H1 (cell line): ENCODE results near the gene REL. TPM values are rescaled to one million over a fixed set of nuclear protein-coding genes. Genes with fewer than 3 reads are reported as not detected.

Experiments used
- CTCF ChIA-PET: fragments of 300-600 bp; sonication (Branson Sonifier 250); formaldehyde crosslinking; loops from one replicate; lab custom pipeline; 2021; ENCODE audit not compliant: partially characterized antibody; lab: Charles Lee
- POLR2A ChIA-PET: fragments of 300-600 bp; sonication (Branson Sonifier 250); formaldehyde crosslinking; loops from one replicate; lab custom pipeline; 2021; ENCODE audit warnings: inconsistent platforms; ENCODE audit not compliant: partially characterized antibody; lab: Charles Lee
- DNase-seq, 2 experiments: peaks; one replicate each; pipeline versions ENCODE4 v3.0.0 to v3.0.0-alpha.2; 2010 to 2022; ENCODE audit warnings: low spot score in 2 of 2, low read depth in 1 of 2, mixed read lengths in 1 of 2
- FAIRE-seq: peaks from 2 replicates; lab custom pipeline; 2011; peaks lifted over from hg19 to GRCh38; lab: Jason Lieb, UNC
- H2AFZ ChIP-seq: 2 replicates; pipeline ENCODE4 v1.8.1; 2012; ENCODE audit warnings: low read length, inconsistent platforms
- H2AK5ac ChIP-seq: 2 replicates; pipeline ENCODE4 v1.6.1; 2013; ENCODE audit warnings: low read depth, low read length
- H2BK120ac ChIP-seq: replicated peaks from 2 replicates; pipeline ENCODE3; 2013; ENCODE audit warnings: low read depth, low read length, inconsistent platforms
- H2BK12ac ChIP-seq: 2 replicates; pipeline ENCODE4 v1.6.1; 2013; ENCODE audit warnings: low read depth, low read length
- H2BK15ac ChIP-seq: 2 replicates; pipeline ENCODE4 v1.6.1; 2013; ENCODE audit warnings: low read length
- H2BK20ac ChIP-seq: 2 replicates; pipeline ENCODE4 v1.6.1; 2013; ENCODE audit warnings: low read length
- H2BK5ac ChIP-seq: 2 replicates; pipeline ENCODE4 v1.6.1; 2013; ENCODE audit warnings: low read depth, low read length
- H3K14ac ChIP-seq: 2 replicates; pipeline ENCODE4 v1.6.1; 2013; ENCODE audit warnings: inconsistent platforms; ENCODE audit not compliant: insufficient read length
- H3K18ac ChIP-seq: 2 replicates; pipeline ENCODE4 v1.6.1; 2013; ENCODE audit warnings: low read length; ENCODE audit errors: extremely low read depth
- H3K23ac ChIP-seq: 2 replicates; pipeline ENCODE4 v1.6.1; 2013; ENCODE audit warnings: inconsistent platforms; ENCODE audit not compliant: insufficient read length
- H3K23me2 ChIP-seq: 2 replicates; pipeline ENCODE4 v1.6.1; 2013; ENCODE audit warnings: low read depth, low read length
- H3K27ac ChIP-seq: 2 replicates; pipeline ENCODE4 v1.6.1; 2011; ENCODE audit warnings: low read depth, low read length, inconsistent platforms
- H3K27me3 ChIP-seq, 4 experiments: replicated peaks in 1 of 4; 1 replicate in 1 of 4; 2 replicates in 3 of 4; pipeline versions ENCODE4 v1.6.1 to v1.8.1; 2011 to 2013; ENCODE audit warnings: low read length in 3 of 4, mild to moderate bottlenecking in 3 of 4, inconsistent platforms in 2 of 4, mixed read lengths in 2 of 4, moderate library complexity in 1 of 4; ENCODE audit not compliant: control insufficient read depth in 3 of 4, insufficient read depth in 3 of 4; ENCODE audit errors: extremely low read depth in 1 of 4
- H3K36me3 ChIP-seq, 4 experiments: 2 replicates each; pipeline versions ENCODE4 v1.6.1 to v1.8.1; 2011 to 2013; ENCODE audit warnings: mild to moderate bottlenecking in 4 of 4, low read length in 3 of 4, moderate library complexity in 2 of 4, control low read depth in 1 of 4, inconsistent platforms in 1 of 4; ENCODE audit not compliant: insufficient read depth in 4 of 4, control insufficient read depth in 2 of 4
- H3K4ac ChIP-seq: replicated peaks from 2 replicates; pipeline ENCODE3; 2013; ENCODE audit warnings: low read length, low read depth, mixed read lengths, inconsistent platforms; ENCODE audit not compliant: insufficient read length
- H3K4me1 ChIP-seq, 4 experiments: replicated peaks in 1 of 4; 1 replicate in 1 of 4; 2 replicates in 3 of 4; pipeline versions ENCODE4 v1.6.1 to v1.8.1; 2011 to 2013; ENCODE audit warnings: low read length in 3 of 4, inconsistent platforms in 2 of 4, mixed read lengths in 1 of 4; ENCODE audit not compliant: insufficient read depth in 4 of 4, control insufficient read depth in 3 of 4
- H3K4me2 ChIP-seq, 2 experiments: 2 replicates each; pipeline versions ENCODE4 v1.6.1 to v1.8.1; 2011 to 2013; ENCODE audit warnings: low read depth in 2 of 2, low read length in 2 of 2, control low read depth in 1 of 2, inconsistent platforms in 1 of 2, mild to moderate bottlenecking in 1 of 2; ENCODE audit not compliant: insufficient read depth in 1 of 2
- H3K4me3 ChIP-seq, 4 experiments: fragments of 200-600, 300-600 bp in 1 of 4; sonication (generic), shearing (Covaris generic), sonication (Bioruptor Twin) in 1 of 4; 2 replicates each; pipeline versions ENCODE4 v1.5.1 to v1.8.1; 2011 to 2016; ENCODE audit warnings: low read length in 4 of 4, low read depth in 3 of 4, control low read depth in 2 of 4, inconsistent platforms in 2 of 4, mild to moderate bottlenecking in 2 of 4, mixed read lengths in 1 of 4, moderate library complexity in 1 of 4; ENCODE audit not compliant: insufficient read depth in 2 of 4; ENCODE audit errors: extremely low read depth in 1 of 4
- H3K56ac ChIP-seq: replicated peaks from 2 replicates; pipeline ENCODE3; 2013; ENCODE audit warnings: low read depth, mild to moderate bottlenecking, mixed read lengths, low read length, inconsistent platforms; ENCODE audit not compliant: insufficient read length
- H3K79me1 ChIP-seq: 2 replicates; pipeline ENCODE4 v1.6.1; 2013; ENCODE audit warnings: low read depth, low read length, control low read depth
- H3K79me2 ChIP-seq, 2 experiments: 2 replicates each; pipeline versions ENCODE4 v1.6.1 to v1.8.1; 2012 to 2013; ENCODE audit warnings: low read length in 2 of 2, mild to moderate bottlenecking in 2 of 2, inconsistent platforms in 1 of 2; ENCODE audit not compliant: insufficient read depth in 2 of 2, control insufficient read depth in 1 of 2
- H3K9ac ChIP-seq, 4 experiments: replicated peaks in 1 of 4; 1 replicate in 1 of 4; 2 replicates in 3 of 4; pipeline versions ENCODE4 v1.6.1 to v1.8.1; 2011 to 2013; ENCODE audit warnings: low read depth in 3 of 4, low read length in 3 of 4, control low read depth in 2 of 4, mild to moderate bottlenecking in 2 of 4, moderate library complexity in 2 of 4, inconsistent platforms in 1 of 4; ENCODE audit errors: extremely low read depth in 1 of 4
- H3K9me3 ChIP-seq, 2 experiments: 2 replicates each; pipeline versions ENCODE4 v1.6.1 to v1.8.1; 2012 to 2013; ENCODE audit warnings: mild to moderate bottlenecking in 2 of 2, moderate library complexity in 2 of 2, control low read depth in 1 of 2, inconsistent platforms in 1 of 2, low read depth in 1 of 2, low read length in 1 of 2, mixed read lengths in 1 of 2; ENCODE audit not compliant: insufficient read depth in 2 of 2
- H4K20me1 ChIP-seq, 2 experiments: replicated peaks in 1 of 2; 2 replicates each; pipeline versions ENCODE3 to v1.8.1; 2011 to 2013; ENCODE audit warnings: inconsistent platforms in 2 of 2, low read length in 2 of 2, mild to moderate bottlenecking in 1 of 2; ENCODE audit not compliant: insufficient read depth in 2 of 2, control insufficient read depth in 1 of 2
- H4K5ac ChIP-seq: 2 replicates; pipeline ENCODE4 v1.6.1; 2013; ENCODE audit warnings: low read length, low read depth, mixed read lengths, inconsistent platforms; ENCODE audit not compliant: insufficient read length
- H4K8ac ChIP-seq: 2 replicates; pipeline ENCODE4 v1.8.0; 2013; ENCODE audit warnings: mild to moderate bottlenecking, moderate library complexity, low read length, inconsistent platforms; ENCODE audit not compliant: insufficient read depth; ENCODE audit errors: extremely low read depth
- H4K91ac ChIP-seq: replicated peaks from 2 replicates; pipeline ENCODE3; 2013; ENCODE audit warnings: low read length, mixed read lengths, inconsistent platforms; ENCODE audit not compliant: insufficient read length
- BCL11A ChIP-seq, 2 experiments: IDR thresholded peaks; one replicate each; pipeline ENCODE4 v1.6.1; 2011; ENCODE audit warnings: low read depth in 2 of 2, low read length in 2 of 2, mild to moderate bottlenecking in 2 of 2
- CTBP2 ChIP-seq: IDR thresholded peaks from 2 replicates; pipeline ENCODE4 v1.7.0; 2011; ENCODE audit warnings: borderline replicate concordance, mild to moderate bottlenecking, moderate library complexity, mixed read lengths, low read length; ENCODE audit not compliant: insufficient read depth, insufficient read length
- FOSL1 ChIP-seq: IDR thresholded peaks from 2 replicates; pipeline ENCODE4 v1.6.1; 2011; ENCODE audit warnings: mild to moderate bottlenecking, low read depth, low read length, moderate library complexity; ENCODE audit not compliant: insufficient read depth
- GABPA ChIP-seq: IDR thresholded peaks from 2 replicates; pipeline ENCODE4 v1.6.1; 2011; ENCODE audit warnings: mild to moderate bottlenecking, low read length, moderate library complexity, borderline replicate concordance; ENCODE audit not compliant: insufficient read depth
- JUN ChIP-seq: IDR thresholded peaks from 2 replicates; pipeline ENCODE4 v1.6.1; 2011; ENCODE audit warnings: low read depth, mild to moderate bottlenecking, improper control_type of control experiment, low read length
- KDM4A ChIP-seq: IDR thresholded peaks from one replicate; pipeline ENCODE4 v1.7.1; 2012; ENCODE audit warnings: low read depth, mild to moderate bottlenecking, moderate library complexity, low read length, inconsistent platforms; ENCODE audit not compliant: severe bottlenecking
- NANOG ChIP-seq: IDR thresholded peaks from 2 replicates; pipeline ENCODE4 v1.6.1; 2011; ENCODE audit warnings: low read length, low read depth, mild to moderate bottlenecking, inconsistent platforms; ENCODE audit not compliant: insufficient read depth, poor library complexity, severe bottlenecking
- PHF8 ChIP-seq: fragments of 200-600 bp; sonication (generic); conservative IDR thresholded peaks from 2 replicates; pipeline ENCODE4 v1.7.1; 2012; ENCODE audit warnings: low read depth, mild to moderate bottlenecking, inconsistent platforms, low read length, moderate library complexity
- RBBP5 ChIP-seq: IDR thresholded peaks from 2 replicates; pipeline ENCODE4 v1.7.1; 2012; ENCODE audit warnings: low read depth, mild to moderate bottlenecking, inconsistent platforms, low read length, moderate library complexity, borderline replicate concordance
- SIRT6 ChIP-seq: IDR thresholded peaks from one replicate; pipeline ENCODE4 v1.7.1; 2012; ENCODE audit warnings: low read length, inconsistent platforms
- SP1 ChIP-seq: IDR thresholded peaks from 2 replicates; pipeline ENCODE4 v1.6.1; 2011; ENCODE audit warnings: low read depth, low read length
- SP4 ChIP-seq: IDR thresholded peaks from 2 replicates; pipeline ENCODE4 v1.6.1; 2012; ENCODE audit warnings: low read length, inconsistent platforms
- USF2 ChIP-seq: IDR thresholded peaks from 2 replicates; pipeline ENCODE4 v1.6.1; 2011; ENCODE audit warnings: low read length, improper control_type of control experiment
- YY1 ChIP-seq: IDR thresholded peaks from 2 replicates; pipeline ENCODE4 v1.6.1; 2011; ENCODE audit warnings: low read depth, mild to moderate bottlenecking, low read length
- WGBS, 2 experiments: shearing (Covaris generic) in 1 of 2; methylation state at CpG; one replicate each; pipeline versions ENCODE4 v1.1.6 to v1.1.7; 2013 to 2015; ENCODE audit warnings: low lambda C conversion rate in 2 of 2, mixed read lengths in 2 of 2, inconsistent platforms in 1 of 2, low coverage in 1 of 2, missing lambda C conversion rate in 1 of 2; ENCODE audit not compliant: insufficient replicate concordance in 2 of 2, insufficient coverage in 1 of 2, insufficient read length in 1 of 2; ENCODE audit errors: extremely low coverage in 1 of 2, missing lambda C conversion rate in 1 of 2; 5-methylcytosine and 5-hydroxymethylcytosine counted together
- polyA plus RNA-seq, 7 experiments: library from polyadenylated mRNA; depleted of rRNA in 3 of 7; stranded (reverse) in 5 of 7; unstranded in 2 of 7; fragments of >200 nt in 5 of 7; fragments of 200-250 nt in 2 of 7; gene quantifications; 1 replicate in 5 of 7; 2 replicates in 1 of 7; 4 replicates in 1 of 7; pipeline versions ENCODE4 v1.2.1 to v1.2.3, GENCODE V29; 2011 to 2013; ENCODE audit warnings: missing spikeins in 2 of 7, mixed read lengths in 2 of 7
- total RNA-seq: library from RNA; stranded (reverse); fragmentation: NEBNext Ultra II Directional; extraction: Animal tissue kit (Norgen Biotek cat#: 25700); gene quantifications from 2 replicates; pipeline ENCODE4 v1.2.1, GENCODE V29; 2021

The REL gene
- total and polyA plus RNA-seq, 2 of the 8 experiments (the other 6 are each of a cell fraction or from before 2014, with no cell fraction given): 1.5 to 7.5 TPM

DNA sequence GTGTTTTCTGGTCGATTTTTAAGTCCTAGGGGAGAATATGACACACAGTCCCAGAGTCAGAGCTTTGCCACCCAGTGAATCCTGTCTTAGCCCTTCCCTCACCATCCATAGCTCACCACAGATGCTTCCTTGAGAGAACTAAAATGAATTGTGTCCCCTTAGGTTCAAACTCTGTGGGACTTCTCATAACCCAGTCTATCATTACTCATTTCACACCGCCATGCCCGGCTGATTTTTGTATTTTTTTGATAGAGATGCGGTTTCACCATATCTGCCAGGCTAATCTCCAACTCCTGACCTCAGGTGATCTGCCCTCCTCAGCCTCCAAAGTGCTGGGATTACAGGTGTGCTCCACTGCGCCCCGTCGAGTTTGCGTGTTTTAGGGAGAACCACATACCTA, 66.8 kb downstream of the REL start:
- H3K4me1 ChIP-seq: no peaks in the 10 kb centered on the region
- FAIRE-seq (no peak), DNase-seq (no peak)
- H3K4ac ChIP-seq: no peak overlapping the region
- no peak overlapping the region for H2BK15ac ChIP-seq
- H3K18ac ChIP-seq: no peak overlapping the region
- no peak overlapping the region for H3K56ac ChIP-seq
- no peak overlapping the region for H4K91ac ChIP-seq
- H3K23ac ChIP-seq: no peak overlapping the region
- H4K20me1 ChIP-seq: no peaks in the 10 kb centered on the region
- no peak overlapping the region for H3K4me2 ChIP-seq
- H2BK5ac ChIP-seq: no peak overlapping the region
- H2BK12ac ChIP-seq: no peak overlapping the region
- H3K23me2 ChIP-seq: no peaks in the 10 kb centered on the region; the same call in 1 of the 2 replicates
- no peak overlapping the region for H4K5ac ChIP-seq
- no peak overlapping the region for H2BK20ac ChIP-seq
- H3K4me3 ChIP-seq: no peak overlapping the region
- H3K79me1 ChIP-seq: no peaks in the 10 kb centered on the region
- peaks cover 0 to 4% of the 10 kb centered on the region in 2 experiments; a peak in 1 of 4 replicates for H3K9me3 ChIP-seq
- no peak overlapping the region for H3K14ac ChIP-seq
- H3K79me2 ChIP-seq: no peaks in the 10 kb centered on the region
- ChIA-PET POLR2A (no interaction called here), CTCF (no interaction called here)
- H3K27ac ChIP-seq: no peak overlapping the region
- H2AK5ac ChIP-seq: no peak overlapping the region
- no peaks in the 10 kb centered on the region for H3K27me3 ChIP-seq
- no peaks in the 10 kb centered on the region for H3K36me3 ChIP-seq
- no peak overlapping the region for H2BK120ac ChIP-seq
- WGBS, 2 experiments: 95% methylated on average over 8 of the region's 8 CpGs; no CpG with 5 or more reads in 1 of the 2 experiments
- no peak overlapping the region for H2AFZ ChIP-seq
- no peak overlapping the region for H4K8ac ChIP-seq
- no peak overlapping the region for H3K9ac ChIP-seq
- TF ChIP-seq SIRT6: no peak
- TF ChIP-seq USF2: no peak
- no peak for TF ChIP-seq JUN
- no peak for TF ChIP-seq NANOG
- TF ChIP-seq KDM4A: no peak
- no peak for TF ChIP-seq FOSL1
- no peak for TF ChIP-seq SP4
- TF ChIP-seq PHF8: no peak
- TF ChIP-seq CTBP2: no peak
- no peak for TF ChIP-seq BCL11A (IDR thresholded peaks at IDR 0.05; ENCODE audit: low read depth in 2 of 2, low read length in 2 of 2)
- no peak for TF ChIP-seq SP1
- TF ChIP-seq RBBP5: no peak
- TF ChIP-seq YY1: no peak
- no peak for TF ChIP-seq GABPA
